IPS-15b (cell line): ENCODE data around the gene SSTR1.

Experiments used
- H3K27me3 ChIP-seq: one replicate; pipeline ENCODE4 v1.6.1; 2013; ENCODE audit warnings: low read length; ENCODE audit not compliant: control insufficient read depth, insufficient read depth
- H3K36me3 ChIP-seq: one replicate; pipeline ENCODE4 v1.6.1; 2013; ENCODE audit warnings: low read length; ENCODE audit not compliant: control insufficient read depth, insufficient read depth
- H3K4me1 ChIP-seq: one replicate; pipeline ENCODE4 v1.6.1; 2013; ENCODE audit warnings: mild to moderate bottlenecking, low read length; ENCODE audit not compliant: control insufficient read depth, insufficient read depth
- H3K4me3 ChIP-seq: one replicate; pipeline ENCODE4 v1.5.1; 2013; ENCODE audit warnings: low read depth, low read length
- H3K9ac ChIP-seq: one replicate; pipeline ENCODE4 v1.6.1; 2013; ENCODE audit warnings: low read depth, mild to moderate bottlenecking, low read length
- H3K9me3 ChIP-seq: one replicate; pipeline ENCODE4 v1.6.1; 2013; ENCODE audit warnings: mild to moderate bottlenecking, low read length; ENCODE audit not compliant: control insufficient read depth, insufficient read depth

The SSTR1 gene

DNA sequence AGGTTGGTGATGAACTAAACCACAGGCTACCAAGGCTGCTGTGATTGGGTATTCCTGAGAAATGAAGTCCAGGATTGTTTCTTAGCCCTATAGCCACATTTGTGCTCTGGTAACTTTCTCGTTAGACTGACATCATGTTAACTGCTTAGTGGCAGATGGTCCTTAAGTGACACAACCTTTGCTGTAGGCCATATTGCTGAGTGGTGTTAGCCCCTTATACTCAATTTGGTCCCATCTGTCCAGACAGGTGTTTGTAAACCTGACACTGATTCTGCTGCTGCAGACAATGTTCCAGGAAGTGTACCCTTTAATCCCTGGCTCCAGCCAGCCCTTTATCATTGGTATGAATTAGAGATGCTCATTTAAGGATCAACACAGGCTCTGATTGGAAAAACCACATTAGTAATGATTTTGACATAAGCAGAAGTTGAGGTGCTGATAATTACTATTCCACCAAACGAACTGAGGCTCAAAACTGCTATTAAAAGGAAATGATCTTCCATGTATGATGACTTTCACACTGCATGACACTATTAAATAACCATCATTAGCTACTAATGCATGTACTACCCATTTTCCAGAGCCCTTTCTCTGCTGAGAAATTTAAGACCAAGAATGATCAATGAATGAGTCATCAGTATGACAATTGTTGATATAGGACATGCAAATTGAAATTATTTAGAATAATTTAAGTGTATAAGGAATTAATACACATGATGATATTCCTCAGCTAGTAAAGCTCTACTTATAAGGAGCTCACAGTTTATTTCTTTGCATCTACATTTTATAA, 3.6 kb upstream of the SSTR1 start:
- Histone ChIP-seq H3K9me3 (no peaks in the 10 kb centered on the region), H3K27me3 (peaks cover 40% of the 10 kb centered on the region), H3K4me1 (peaks cover 9% of the 10 kb centered on the region), H3K36me3 (peaks cover 10% of the 10 kb centered on the region), H3K4me3 (no peak overlapping the region), H3K9ac (no peak overlapping the region)

DNA sequence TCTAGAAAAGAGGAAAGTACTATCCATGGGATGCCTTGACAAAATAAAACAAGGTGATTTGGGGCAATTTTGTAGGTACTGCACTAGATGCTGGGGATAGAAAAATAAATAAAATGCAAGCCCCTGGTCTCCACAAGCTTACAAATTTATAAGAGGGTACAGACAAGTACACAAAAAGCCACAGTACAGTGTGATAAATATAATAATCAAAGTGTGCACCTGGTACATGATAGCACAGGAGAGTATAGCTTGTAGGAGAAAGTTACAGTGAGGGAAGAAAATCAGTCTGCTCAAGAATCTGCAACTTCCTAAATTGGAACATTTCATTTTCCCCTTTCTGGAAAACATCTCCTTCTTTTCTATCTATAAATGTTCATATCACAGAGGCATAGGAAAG, 3.0 kb upstream of the SSTR1 start:
- no peak overlapping the region for H3K4me3 ChIP-seq
- peaks cover 46% of the 10 kb centered on the region for H3K27me3 ChIP-seq
- H3K4me1 ChIP-seq, result peaks cover 10% of the 10 kb centered on the region
- H3K36me3 ChIP-seq, result peaks cover 4% of the 10 kb centered on the region
- no peak overlapping the region for H3K9ac ChIP-seq
- H3K9me3 ChIP-seq, result no peaks in the 10 kb centered on the region

GRCh38 chr14:38205119-38205813, 2.4 kb upstream of the SSTR1 start:
- no peak overlapping the region for H3K9ac ChIP-seq
- no peaks in the 10 kb centered on the region for H3K36me3 ChIP-seq
- H3K4me3 ChIP-seq, result no peak overlapping the region
- peaks cover 11% of the 10 kb centered on the region for H3K4me1 ChIP-seq
- H3K9me3 ChIP-seq, result no peaks in the 10 kb centered on the region
- H3K27me3 ChIP-seq, result peaks cover 52% of the 10 kb centered on the region

DNA sequence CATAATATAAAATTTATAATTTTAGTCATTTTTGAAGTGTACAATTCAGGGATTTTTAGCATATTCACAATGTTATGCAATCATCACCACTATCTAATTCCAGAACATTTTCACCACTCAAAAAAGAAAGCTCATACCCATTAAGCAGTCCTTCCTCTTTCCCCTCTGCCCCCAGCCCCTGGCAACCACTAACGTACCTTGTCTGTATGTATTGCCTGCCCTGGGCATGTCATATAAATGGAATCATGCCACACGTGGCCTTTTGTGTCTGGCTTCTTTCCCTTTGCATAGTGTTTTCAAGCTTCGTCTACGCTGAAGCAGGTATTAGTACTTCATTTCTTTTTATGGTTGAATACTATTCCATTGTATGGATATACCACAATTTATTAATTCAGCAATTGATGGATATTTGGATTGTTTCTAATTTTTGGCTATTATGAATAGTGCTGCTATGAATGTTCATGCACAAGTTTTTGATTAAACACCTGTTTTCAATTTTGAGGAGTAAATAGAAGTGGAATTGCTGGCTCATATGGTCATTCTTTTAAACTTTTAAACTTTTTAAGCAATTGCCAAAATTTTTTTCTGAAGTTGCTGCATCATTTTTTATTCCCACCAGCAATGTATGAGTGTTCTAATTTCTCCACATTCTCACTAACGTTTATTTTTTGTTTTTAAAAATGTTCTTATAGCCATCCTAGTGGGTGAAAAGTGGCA, 1.6 kb upstream of the SSTR1 start:
- H3K4me1 ChIP-seq, result peaks cover 11% of the 10 kb centered on the region
- no peaks in the 10 kb centered on the region for H3K9me3 ChIP-seq
- H3K36me3 ChIP-seq, result no peaks in the 10 kb centered on the region
- peaks cover 60% of the 10 kb centered on the region for H3K27me3 ChIP-seq
- no peak overlapping the region for H3K4me3 ChIP-seq
- no peak overlapping the region for H3K9ac ChIP-seq

- Histone ChIP-seq H3K36me3 (no peaks in the 10 kb centered on the region), H3K9me3 (no peaks in the 10 kb centered on the region), H3K27me3 (peaks cover 67% of the 10 kb centered on the region), H3K4me1 (peaks cover 11% of the 10 kb centered on the region), H3K9ac (no peak overlapping the region), H3K4me3 (no peak overlapping the region)
These were observed 871 bp upstream of the SSTR1 start for GRCh38 chr14:38206689-38207376.

DNA sequence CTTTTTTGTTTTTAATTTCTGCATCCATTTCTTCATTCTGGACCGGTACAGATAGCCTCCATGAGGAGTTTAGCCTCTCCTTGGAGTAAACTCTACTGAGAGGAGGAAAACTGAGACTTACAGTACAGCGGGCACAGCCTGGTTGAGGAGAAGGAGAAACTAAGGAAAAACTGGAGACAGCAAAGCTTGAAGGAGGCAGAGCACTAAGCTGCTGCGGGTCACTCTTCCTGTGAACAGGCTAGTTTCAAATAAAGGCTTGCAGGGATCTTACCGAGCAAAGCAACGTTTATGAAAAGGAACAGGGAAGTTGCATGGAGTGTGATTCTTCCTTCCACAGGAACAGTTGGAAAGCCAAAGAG, 348 bp upstream of the SSTR1 start:
- Histone ChIP-seq H3K27me3 (peaks cover 73% of the 10 kb centered on the region), H3K4me3 (peak overlapping the region; percentile 50), H3K4me1 (peaks cover 11% of the 10 kb centered on the region), H3K9ac (no peak overlapping the region), H3K36me3 (no peaks in the 10 kb centered on the region), H3K9me3 (no peaks in the 10 kb centered on the region)

GRCh38 chr14:38208618-38209562, 1.2 kb downstream of the SSTR1 start:
- H3K4me1 ChIP-seq, result peaks cover 11% of the 10 kb centered on the region
- peaks cover 88% of the 10 kb centered on the region for H3K27me3 ChIP-seq
- H3K9ac ChIP-seq, result peak overlapping the region; percentile 13
- H3K4me3 ChIP-seq, result peak overlapping the region; percentile 62
- no peaks in the 10 kb centered on the region for H3K9me3 ChIP-seq
- H3K36me3 ChIP-seq, result no peaks in the 10 kb centered on the region

GRCh38 chr14:38209572-38210557, 2.2 kb downstream of the SSTR1 start:
- H3K36me3 ChIP-seq, result no peaks in the 10 kb centered on the region
- peak overlapping the region; percentile 62 for H3K4me3 ChIP-seq
- H3K27me3 ChIP-seq, result peaks cover 94% of the 10 kb centered on the region
- no peaks in the 10 kb centered on the region for H3K9me3 ChIP-seq
- no peak overlapping the region for H3K9ac ChIP-seq
- H3K4me1 ChIP-seq, result peaks cover 15% of the 10 kb centered on the region

DNA sequence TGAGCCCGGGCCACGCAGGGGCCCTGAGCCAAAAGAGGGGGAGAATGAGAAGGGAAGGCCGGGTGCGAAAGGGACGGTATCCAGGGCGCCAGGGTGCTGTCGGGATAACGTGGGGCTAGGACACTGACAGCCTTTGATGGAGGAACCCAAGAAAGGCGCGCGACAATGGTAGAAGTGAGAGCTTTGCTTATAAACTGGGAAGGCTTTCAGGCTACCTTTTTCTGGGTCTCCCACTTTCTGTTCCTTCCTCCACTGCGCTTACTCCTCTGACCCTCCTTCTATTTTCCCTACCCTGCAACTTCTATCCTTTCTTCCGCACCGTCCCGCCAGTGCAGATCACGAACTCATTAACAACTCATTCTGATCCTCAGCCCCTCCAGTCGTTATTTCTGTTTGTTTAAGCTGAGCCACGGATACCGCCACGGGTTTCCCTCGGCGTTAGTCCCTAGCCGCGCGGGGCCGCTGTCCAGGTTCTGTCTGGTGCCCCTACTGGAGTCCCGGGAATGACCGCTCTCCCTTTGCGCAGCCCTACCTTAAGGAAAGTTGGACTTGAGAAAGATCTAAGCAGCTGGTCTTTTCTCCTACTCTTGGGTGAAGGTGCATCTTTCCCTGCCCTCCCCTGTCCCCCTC, 3.0 kb downstream of the SSTR1 start:
- no peaks in the 10 kb centered on the region for H3K36me3 ChIP-seq
- H3K4me3 ChIP-seq, result peak overlapping the region; percentile 62
- peaks cover 97% of the 10 kb centered on the region for H3K27me3 ChIP-seq
- H3K9me3 ChIP-seq, result no peaks in the 10 kb centered on the region
- H3K4me1 ChIP-seq, result peaks cover 15% of the 10 kb centered on the region
- no peak overlapping the region for H3K9ac ChIP-seq
